Activated naive CD4-positive, alpha-beta T cell treated with anti-CD3 and anti-CD28 coated beads, Interleukin-2, amount 10 ng/mL, durations not matched to agents 7 days and 5 days (primary cell): ENCODE data around the gene ADGRL3.

Experiments used
- CTCF ChIA-PET: fragments of 350-600 bp; sonication (Branson Sonifier 250); formaldehyde crosslinking; loops from one replicate; lab custom pipeline; 2021; ENCODE audit warnings: antibody characterized with exemption; lab: Charles Lee
- DNase-seq: peaks from one replicate; pipeline ENCODE4 v3.0.0-alpha.2; 2020
- H3K27ac Mint-ChIP-seq: one replicate; pipeline ENCODE4 v1.8.0; 2021; ENCODE audit warnings: mild to moderate bottlenecking, moderate library complexity, mixed read lengths
- H3K27me3 Mint-ChIP-seq: one replicate; pipeline ENCODE4 v1.8.0; 2021; ENCODE audit warnings: mild to moderate bottlenecking, mixed read lengths
- H3K36me3 Mint-ChIP-seq: one replicate; pipeline ENCODE4 v1.8.0; 2021; ENCODE audit warnings: mixed read lengths
- H3K4me1 Mint-ChIP-seq: one replicate; pipeline ENCODE4 v1.8.0; 2021; ENCODE audit warnings: mixed read lengths
- H3K4me3 Mint-ChIP-seq: one replicate; pipeline ENCODE4 v1.8.0; 2021; ENCODE audit warnings: mild to moderate bottlenecking, moderate library complexity, mixed read lengths
- H3K9me3 Mint-ChIP-seq: one replicate; pipeline ENCODE4 v1.8.0; 2021; ENCODE audit warnings: mixed read lengths

The ADGRL3 gene

DNA sequence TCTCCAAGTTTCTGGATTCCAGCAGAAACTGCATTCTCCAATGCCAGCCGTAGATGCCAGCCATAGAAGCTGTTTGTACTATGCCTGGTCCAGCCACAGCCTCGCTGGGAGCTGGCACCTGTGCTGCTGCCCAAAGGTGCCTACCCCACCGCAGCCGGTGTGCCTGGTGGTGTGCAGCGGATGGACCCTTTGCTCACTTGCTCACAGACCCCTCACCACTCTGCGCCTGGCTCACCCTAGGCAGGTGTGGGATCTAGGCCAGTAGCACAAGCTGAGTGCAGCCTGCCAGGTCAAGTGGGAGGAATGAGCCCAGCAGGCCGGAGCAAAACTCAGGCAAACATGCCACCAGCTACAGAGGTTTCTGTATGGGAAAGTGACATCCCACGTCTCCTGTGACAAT lies 463.2 kb downstream of the ADGRL3 start:
- H3K4me1 Mint-ChIP-seq, result no peaks in the 10 kb centered on the region
- H3K36me3 Mint-ChIP-seq, result no peaks in the 10 kb centered on the region
- no peaks in the 10 kb centered on the region for H3K27me3 Mint-ChIP-seq
- no peak for DNase-seq
- H3K9me3 Mint-ChIP-seq, result no peaks in the 10 kb centered on the region
- CTCF ChIA-PET, result no interaction called here
- H3K27ac Mint-ChIP-seq, result no peak overlapping the region
- H3K4me3 Mint-ChIP-seq, result no peak overlapping the region

DNA sequence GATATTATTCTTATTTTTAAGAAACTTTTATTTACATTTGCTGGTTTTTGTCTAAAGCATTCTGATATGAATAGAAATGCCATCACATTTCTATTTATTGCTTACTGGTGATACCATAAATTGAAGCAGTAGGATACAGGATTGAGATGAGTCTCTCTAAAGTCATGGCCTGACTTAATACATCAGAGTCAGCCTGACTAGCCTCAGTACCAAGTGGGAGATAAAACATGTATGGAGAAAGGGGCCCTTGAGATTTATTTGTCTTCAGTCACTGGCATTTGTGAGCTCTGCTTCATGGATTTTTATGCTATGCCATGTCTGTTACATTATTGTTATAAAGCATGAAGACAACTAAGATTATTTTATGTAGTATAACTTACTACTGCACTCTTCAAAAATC lies 465.5 kb downstream of the ADGRL3 start:
- H3K4me3 Mint-ChIP-seq, result no peak overlapping the region
- CTCF ChIA-PET, result no interaction called here
- DNase-seq, result no peak
- no peaks in the 10 kb centered on the region for H3K4me1 Mint-ChIP-seq
- H3K27me3 Mint-ChIP-seq, result no peaks in the 10 kb centered on the region
- no peaks in the 10 kb centered on the region for H3K9me3 Mint-ChIP-seq
- H3K36me3 Mint-ChIP-seq, result no peaks in the 10 kb centered on the region
- no peak overlapping the region for H3K27ac Mint-ChIP-seq

DNA sequence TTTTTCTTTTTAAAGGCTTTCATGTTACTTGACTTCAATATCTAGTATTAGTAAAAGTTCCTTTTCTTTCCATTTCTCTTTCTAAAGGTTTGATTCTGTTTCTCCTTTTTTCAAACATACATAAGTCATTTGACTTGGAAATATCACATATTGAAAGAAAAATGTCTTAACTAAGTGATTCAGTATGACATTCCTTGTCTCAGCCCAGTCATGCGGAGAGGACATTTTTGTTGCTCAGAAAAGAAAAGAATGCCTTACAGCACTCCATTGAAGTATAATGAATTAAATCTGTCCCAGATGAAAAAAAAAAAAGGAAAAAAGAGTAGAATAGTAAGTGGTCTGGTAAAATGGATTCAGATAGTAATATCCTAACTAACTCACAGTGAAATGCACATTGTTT lies 466.1 kb downstream of the ADGRL3 start:
- no peak for DNase-seq
- H3K4me3 Mint-ChIP-seq, result no peak overlapping the region
- H3K4me1 Mint-ChIP-seq, result no peaks in the 10 kb centered on the region
- CTCF ChIA-PET, result no interaction called here
- no peaks in the 10 kb centered on the region for H3K27me3 Mint-ChIP-seq
- H3K36me3 Mint-ChIP-seq, result no peaks in the 10 kb centered on the region
- no peaks in the 10 kb centered on the region for H3K9me3 Mint-ChIP-seq
- H3K27ac Mint-ChIP-seq, result no peak overlapping the region

- peaks cover 5% of the 10 kb centered on the region for H3K9me3 Mint-ChIP-seq
- no peak for DNase-seq
- no peak overlapping the region for H3K27ac Mint-ChIP-seq
- no peaks in the 10 kb centered on the region for H3K4me1 Mint-ChIP-seq
- H3K36me3 Mint-ChIP-seq, result no peaks in the 10 kb centered on the region
- H3K4me3 Mint-ChIP-seq, result no peak overlapping the region
- CTCF ChIA-PET, result no interaction called here
- no peaks in the 10 kb centered on the region for H3K27me3 Mint-ChIP-seq
These were observed 471.5 kb downstream of the ADGRL3 start for GRCh38 chr4:61671599-61671998.

DNA sequence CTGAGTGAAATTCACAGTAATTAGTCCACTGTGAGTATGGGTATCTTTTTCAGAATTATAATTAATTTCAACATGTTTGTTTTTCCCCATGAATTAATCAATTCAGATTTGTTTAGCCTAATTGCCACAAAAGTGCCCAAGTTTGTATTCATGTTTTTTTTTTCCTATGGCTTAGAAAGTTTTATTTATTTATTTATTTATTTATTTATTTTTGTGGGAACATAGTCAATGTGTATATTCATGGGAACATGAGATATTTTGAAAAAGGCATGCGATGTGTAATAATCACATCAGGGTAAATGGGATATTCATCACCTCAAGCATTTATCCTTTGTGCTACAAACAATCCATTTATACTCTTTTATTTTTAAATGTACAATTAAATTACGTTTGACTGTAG lies 475.3 kb downstream of the ADGRL3 start:
- H3K27me3 Mint-ChIP-seq, result no peaks in the 10 kb centered on the region
- H3K36me3 Mint-ChIP-seq, result no peaks in the 10 kb centered on the region
- CTCF ChIA-PET, result no interaction called here
- no peak for DNase-seq
- H3K27ac Mint-ChIP-seq, result no peak overlapping the region
- H3K9me3 Mint-ChIP-seq, result peaks cover 5% of the 10 kb centered on the region
- no peaks in the 10 kb centered on the region for H3K4me1 Mint-ChIP-seq
- no peak overlapping the region for H3K4me3 Mint-ChIP-seq

- CTCF ChIA-PET, result no interaction called here
These were observed 478.2 kb downstream of the ADGRL3 start for GRCh38 chr4:61678297-61678696.

DNA sequence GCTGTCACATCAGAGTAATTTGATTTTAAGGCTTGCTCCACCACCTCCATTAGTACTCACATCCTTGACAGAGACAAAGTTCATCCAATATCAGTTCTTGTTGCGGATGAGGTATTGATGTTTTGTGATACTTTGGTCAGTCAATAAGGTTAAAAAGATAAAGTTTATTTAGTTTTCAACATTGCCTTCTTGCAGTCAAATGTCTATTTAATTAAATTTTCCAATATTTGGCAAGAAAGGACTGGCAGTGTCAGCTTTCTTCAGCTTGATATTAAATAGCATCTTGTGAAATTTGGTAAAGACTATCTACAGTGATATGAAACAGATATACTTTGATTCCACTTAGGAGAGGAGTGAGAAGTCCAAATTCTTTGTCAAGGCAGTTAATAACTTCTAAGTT lies 493.4 kb downstream of the ADGRL3 start:
- no peak overlapping the region for H3K4me3 Mint-ChIP-seq
- no peaks in the 10 kb centered on the region for H3K9me3 Mint-ChIP-seq
- CTCF ChIA-PET, result no interaction called here
- no peaks in the 10 kb centered on the region for H3K4me1 Mint-ChIP-seq
- DNase-seq, result no peak
- H3K27ac Mint-ChIP-seq, result no peak overlapping the region
- H3K36me3 Mint-ChIP-seq, result no peaks in the 10 kb centered on the region
- H3K27me3 Mint-ChIP-seq, result no peaks in the 10 kb centered on the region

More at GRCh38 chr4:61678297-61678696, 478.2 kb downstream of the ADGRL3 start:
- H3K27me3 Mint-ChIP-seq, result no peaks in the 10 kb centered on the region
- DNase-seq, result no peak
- no peak overlapping the region for H3K4me3 Mint-ChIP-seq
- H3K9me3 Mint-ChIP-seq, result peaks cover 2% of the 10 kb centered on the region
- H3K36me3 Mint-ChIP-seq, result no peaks in the 10 kb centered on the region
- no peaks in the 10 kb centered on the region for H3K4me1 Mint-ChIP-seq
- H3K27ac Mint-ChIP-seq, result no peak overlapping the region

GRCh38 chr4:61714387-61714911 lies 514.3 kb downstream of the ADGRL3 start:
- H3K36me3 Mint-ChIP-seq, result no peaks in the 10 kb centered on the region
- H3K9me3 Mint-ChIP-seq, result peaks cover 3% of the 10 kb centered on the region

DNA sequence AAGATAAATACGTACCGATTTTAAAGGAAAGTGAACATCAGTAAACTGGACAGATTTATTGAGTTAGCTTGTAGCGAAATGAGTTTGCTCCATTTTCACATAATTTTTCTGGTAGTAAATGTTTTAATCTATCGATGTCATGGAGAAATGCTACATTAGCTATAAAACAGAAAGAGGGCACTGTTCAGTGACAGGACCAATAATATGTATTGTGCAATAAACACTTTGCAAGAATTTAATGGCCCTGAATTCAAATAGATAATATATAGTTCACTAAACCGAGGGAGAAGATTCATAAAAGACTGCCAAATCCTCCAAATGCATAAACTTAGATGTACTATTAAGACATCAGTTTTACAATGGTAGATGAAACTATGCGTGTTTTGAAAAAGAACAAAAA lies 516.3 kb downstream of the ADGRL3 start:
- Mint-ChIP-seq H3K27ac (no peak overlapping the region), H3K9me3 (peaks cover 6% of the 10 kb centered on the region), H3K36me3 (no peaks in the 10 kb centered on the region), H3K4me3 (no peak overlapping the region), H3K27me3 (no peaks in the 10 kb centered on the region), H3K4me1 (no peaks in the 10 kb centered on the region)
- no peak for DNase-seq
- CTCF ChIA-PET, result no interaction called here

More at GRCh38 chr4:61714387-61714911, 514.3 kb downstream of the ADGRL3 start:
- Mint-ChIP-seq H3K4me1 (no peaks in the 10 kb centered on the region), H3K27ac (no peak overlapping the region), H3K4me3 (no peak overlapping the region), H3K27me3 (no peaks in the 10 kb centered on the region)
- DNase-seq, result no peak
- CTCF ChIA-PET, result no interaction called here

DNA sequence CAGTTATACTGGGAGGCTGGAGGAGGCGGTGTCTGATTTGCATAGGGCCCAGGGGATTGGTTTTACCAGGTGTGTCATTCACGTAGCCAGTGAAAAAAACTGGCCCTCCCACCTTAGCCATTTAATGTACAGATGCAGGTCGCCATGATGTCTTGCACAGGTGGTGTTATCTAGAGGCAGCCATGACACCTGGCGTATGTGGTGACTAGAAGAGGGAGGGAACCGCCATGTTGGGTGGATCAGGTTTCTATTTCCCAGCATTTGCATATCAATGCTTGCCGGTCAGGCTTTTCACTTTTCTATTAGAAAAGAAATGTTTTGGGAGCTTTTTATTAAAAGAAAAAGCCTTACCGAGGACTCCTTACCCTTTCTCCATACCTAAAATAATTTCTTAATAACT lies 523.4 kb downstream of the ADGRL3 start:
- Mint-ChIP-seq H3K9me3 (peaks cover 7% of the 10 kb centered on the region), H3K4me3 (no peak overlapping the region), H3K36me3 (no peaks in the 10 kb centered on the region), H3K4me1 (no peaks in the 10 kb centered on the region), H3K27ac (no peak overlapping the region), H3K27me3 (no peaks in the 10 kb centered on the region)
- CTCF ChIA-PET, result no interaction called here
- DNase-seq, result no peak

DNA sequence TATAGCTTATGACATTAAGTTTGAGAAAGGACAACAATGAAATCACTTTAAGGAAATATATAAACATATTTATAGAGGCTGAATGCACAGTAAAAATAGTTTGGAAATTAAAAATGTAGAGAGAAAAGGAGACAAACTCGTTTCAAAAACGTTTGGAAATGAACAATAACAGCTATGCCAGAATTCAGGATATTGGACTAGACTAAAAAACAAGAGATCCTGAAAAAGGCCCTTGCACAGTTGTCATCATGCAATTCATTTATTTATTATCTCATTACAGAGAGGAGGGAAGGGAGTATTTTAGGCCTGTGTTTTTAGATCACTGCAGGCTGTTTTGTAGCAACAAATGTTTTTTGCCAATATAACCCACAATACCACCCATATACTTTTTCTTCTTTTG lies 527.2 kb downstream of the ADGRL3 start:
- Mint-ChIP-seq H3K27me3 (no peaks in the 10 kb centered on the region), H3K36me3 (no peaks in the 10 kb centered on the region), H3K4me3 (no peak overlapping the region), H3K27ac (no peak overlapping the region), H3K4me1 (no peaks in the 10 kb centered on the region), H3K9me3 (peaks cover 2% of the 10 kb centered on the region)
- CTCF ChIA-PET, result no interaction called here
- DNase-seq, result no peak

- no peaks in the 10 kb centered on the region for H3K27me3 Mint-ChIP-seq
- CTCF ChIA-PET, result no interaction called here
- no peak overlapping the region for H3K27ac Mint-ChIP-seq
- DNase-seq, result no peak
- H3K4me1 Mint-ChIP-seq, result no peaks in the 10 kb centered on the region
- H3K4me3 Mint-ChIP-seq, result no peak overlapping the region
- H3K36me3 Mint-ChIP-seq, result no peaks in the 10 kb centered on the region
- H3K9me3 Mint-ChIP-seq, result peaks cover 3% of the 10 kb centered on the region
These were observed 534.3 kb downstream of the ADGRL3 start for GRCh38 chr4:61734409-61734808.

GRCh38 chr4:61739887-61740286 lies 539.8 kb downstream of the ADGRL3 start:
- no peak overlapping the region for H3K4me3 Mint-ChIP-seq
- DNase-seq, result no peak
- peaks cover under 1% of the 10 kb centered on the region for H3K9me3 Mint-ChIP-seq
- no peaks in the 10 kb centered on the region for H3K36me3 Mint-ChIP-seq
- no peak overlapping the region for H3K27ac Mint-ChIP-seq
- H3K4me1 Mint-ChIP-seq, result no peaks in the 10 kb centered on the region
- H3K27me3 Mint-ChIP-seq, result no peaks in the 10 kb centered on the region
- CTCF ChIA-PET, result no interaction called here

DNA sequence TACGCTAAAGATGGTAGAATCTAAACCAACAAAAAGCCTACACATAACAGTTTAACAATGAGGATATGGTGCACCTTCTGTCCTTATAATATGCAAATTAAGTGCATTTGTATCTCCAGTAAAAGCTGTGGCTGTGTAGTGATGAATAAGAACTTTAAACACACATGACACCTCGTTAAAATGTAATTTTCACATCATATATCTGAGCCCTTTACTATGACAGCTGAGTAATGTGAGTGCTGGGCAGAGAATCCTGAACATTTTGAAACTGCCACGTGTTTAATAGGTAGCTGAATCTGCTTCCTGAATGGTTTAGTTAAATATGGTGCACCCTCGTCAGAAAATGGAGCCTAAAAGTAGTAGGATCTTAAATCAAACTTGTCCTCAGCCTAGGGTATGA lies 540.8 kb downstream of the ADGRL3 start:
- peaks cover 3% of the 10 kb centered on the region for H3K9me3 Mint-ChIP-seq
- no peaks in the 10 kb centered on the region for H3K4me1 Mint-ChIP-seq
- no peaks in the 10 kb centered on the region for H3K27me3 Mint-ChIP-seq
- CTCF ChIA-PET, result no interaction called here
- H3K27ac Mint-ChIP-seq, result no peak overlapping the region
- DNase-seq, result no peak
- no peaks in the 10 kb centered on the region for H3K36me3 Mint-ChIP-seq
- H3K4me3 Mint-ChIP-seq, result no peak overlapping the region

DNA sequence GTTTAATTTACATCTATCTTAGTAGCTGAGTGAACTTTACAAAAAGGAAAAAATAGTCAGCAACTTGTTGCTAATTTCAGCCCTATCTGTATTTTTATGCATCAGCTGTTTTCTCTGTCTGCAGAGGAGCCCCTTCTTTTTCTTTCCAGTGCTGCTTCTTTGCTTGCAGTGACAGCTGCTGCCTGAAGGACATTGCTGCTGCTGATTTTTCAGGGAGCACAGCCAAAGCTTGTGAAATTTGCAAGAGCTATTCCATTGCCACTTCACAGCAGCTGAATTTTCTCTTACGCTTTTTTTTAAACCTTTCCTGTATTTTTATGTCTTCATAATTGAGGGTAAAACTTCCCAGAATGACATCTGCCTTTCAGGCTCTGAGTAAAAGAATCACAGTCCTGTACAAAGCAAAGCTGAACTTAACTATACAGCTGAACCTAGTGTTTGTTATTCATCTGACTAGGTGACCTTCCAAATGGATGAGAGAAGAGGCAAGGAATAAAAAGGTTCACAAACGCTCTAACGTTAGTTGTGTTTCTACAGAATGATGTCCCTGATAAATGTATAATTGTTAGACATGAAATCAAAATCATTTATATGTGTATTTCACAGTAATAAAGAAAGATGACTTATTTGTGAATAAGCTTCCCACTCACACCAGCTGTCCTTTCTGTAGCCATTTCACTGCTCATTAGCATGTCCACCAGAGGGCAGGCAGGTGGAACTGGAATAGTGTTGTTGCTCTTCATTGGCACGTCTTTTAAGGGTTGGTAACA lies 541.4 kb downstream of the ADGRL3 start:
- H3K4me3 Mint-ChIP-seq, result no peak overlapping the region
- CTCF ChIA-PET, result no interaction called here
- no peak for DNase-seq

More for the DNA sequence above, 541.4 kb downstream of the ADGRL3 start:
- H3K27ac Mint-ChIP-seq, result no peak overlapping the region
- H3K36me3 Mint-ChIP-seq, result no peaks in the 10 kb centered on the region
- no peaks in the 10 kb centered on the region for H3K4me1 Mint-ChIP-seq
- H3K9me3 Mint-ChIP-seq, result peaks cover 3% of the 10 kb centered on the region
- H3K27me3 Mint-ChIP-seq, result no peaks in the 10 kb centered on the region
